ES-I3 (cell line): ENCODE measurements around the gene VSTM4.

Experiments
- H3K36me3 ChIP-seq: 2 replicates; pipeline ENCODE4 v1.6.1; 2013; ENCODE audit warnings: mild to moderate bottlenecking, low read length, control low read depth, moderate library complexity; ENCODE audit not compliant: insufficient read depth
- H3K4me1 ChIP-seq: 2 replicates; pipeline ENCODE4 v1.6.1; 2013; ENCODE audit warnings: mild to moderate bottlenecking, control low read depth, low read length; ENCODE audit not compliant: insufficient read depth
- H3K9ac ChIP-seq: 2 replicates; pipeline ENCODE4 v1.6.1; 2013; ENCODE audit warnings: low read depth, mild to moderate bottlenecking, low read length, moderate library complexity
- H3K9me3 ChIP-seq: 2 replicates; pipeline ENCODE4 v1.6.1; 2013; ENCODE audit warnings: mild to moderate bottlenecking, low read length, moderate library complexity; ENCODE audit not compliant: control insufficient read depth, insufficient read depth

VSTM4 gene

DNA sequence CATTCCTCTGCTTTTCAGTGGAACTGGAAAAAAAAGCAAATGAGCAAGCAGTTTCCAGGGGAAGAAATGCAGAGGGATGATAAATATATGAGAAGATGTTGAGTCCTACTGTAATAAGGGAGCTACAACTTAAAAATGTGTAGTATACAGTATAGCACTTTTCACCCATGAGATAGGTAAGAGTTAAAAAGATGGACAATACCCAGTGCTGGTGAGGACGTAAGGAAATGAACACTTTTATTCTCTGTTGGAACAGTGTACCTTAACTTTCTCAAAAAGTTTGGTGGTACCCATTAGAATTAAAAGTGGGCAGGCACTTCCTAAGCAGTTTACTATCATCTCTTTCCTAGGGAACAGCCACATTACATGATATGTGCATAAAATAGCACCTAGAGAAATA, 21.2 kb upstream of the VSTM4 start:
- Histone ChIP-seq H3K9ac (no peak overlapping the region), H3K36me3 (no peaks in the 10 kb centered on the region), H3K4me1 (no peaks in the 10 kb centered on the region), H3K9me3 (no peaks in the 10 kb centered on the region)

GRCh38 chr10:49135575-49136313, 20.4 kb upstream of the VSTM4 start:
- Histone ChIP-seq H3K9me3 (no peaks in the 10 kb centered on the region), H3K9ac (no peak overlapping the region), H3K36me3 (no peaks in the 10 kb centered on the region), H3K4me1 (no peaks in the 10 kb centered on the region)

DNA sequence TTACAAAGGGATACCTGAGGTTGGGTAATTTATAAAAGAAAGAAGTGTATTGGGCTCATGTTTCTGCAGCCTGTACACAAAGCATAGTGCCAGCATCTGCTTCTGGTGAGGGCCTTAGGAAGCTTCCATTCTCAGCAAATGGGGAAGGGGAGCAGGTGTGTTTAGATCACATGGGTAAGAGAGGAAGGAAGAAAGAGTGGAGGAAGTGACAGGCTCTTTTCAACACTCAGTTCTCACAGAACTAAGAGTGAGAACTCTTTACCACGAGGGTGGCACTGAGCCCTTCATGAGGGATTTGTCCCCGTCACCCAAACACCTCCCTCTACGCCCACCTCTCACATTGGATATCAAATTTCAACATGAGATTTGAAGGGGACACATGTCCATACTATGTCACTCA, 19.0 kb upstream of the VSTM4 start:
- no peaks in the 10 kb centered on the region for H3K36me3 ChIP-seq
- H3K9ac ChIP-seq: no peak overlapping the region
- H3K4me1 ChIP-seq: no peaks in the 10 kb centered on the region
- H3K9me3 ChIP-seq: no peaks in the 10 kb centered on the region

GRCh38 chr10:49133706-49134248, 18.5 kb upstream of the VSTM4 start, which contains the start of gene FAM170B:
Gene FAM170B (minus strand): TSS chr10:49134021. CDS start chr10:49133918, 103 bp downstream.
- H3K9me3 ChIP-seq: no peaks in the 10 kb centered on the region
- H3K4me1 ChIP-seq: no peaks in the 10 kb centered on the region
- no peaks in the 10 kb centered on the region for H3K36me3 ChIP-seq
- H3K9ac ChIP-seq: no peak within 1 kb of the TSS

GRCh38 chr10:49132362-49132737, 17.0 kb upstream of the VSTM4 start:
- Histone ChIP-seq H3K9me3 (no peaks in the 10 kb centered on the region), H3K9ac (no peak overlapping the region), H3K36me3 (no peaks in the 10 kb centered on the region), H3K4me1 (no peaks in the 10 kb centered on the region)

DNA sequence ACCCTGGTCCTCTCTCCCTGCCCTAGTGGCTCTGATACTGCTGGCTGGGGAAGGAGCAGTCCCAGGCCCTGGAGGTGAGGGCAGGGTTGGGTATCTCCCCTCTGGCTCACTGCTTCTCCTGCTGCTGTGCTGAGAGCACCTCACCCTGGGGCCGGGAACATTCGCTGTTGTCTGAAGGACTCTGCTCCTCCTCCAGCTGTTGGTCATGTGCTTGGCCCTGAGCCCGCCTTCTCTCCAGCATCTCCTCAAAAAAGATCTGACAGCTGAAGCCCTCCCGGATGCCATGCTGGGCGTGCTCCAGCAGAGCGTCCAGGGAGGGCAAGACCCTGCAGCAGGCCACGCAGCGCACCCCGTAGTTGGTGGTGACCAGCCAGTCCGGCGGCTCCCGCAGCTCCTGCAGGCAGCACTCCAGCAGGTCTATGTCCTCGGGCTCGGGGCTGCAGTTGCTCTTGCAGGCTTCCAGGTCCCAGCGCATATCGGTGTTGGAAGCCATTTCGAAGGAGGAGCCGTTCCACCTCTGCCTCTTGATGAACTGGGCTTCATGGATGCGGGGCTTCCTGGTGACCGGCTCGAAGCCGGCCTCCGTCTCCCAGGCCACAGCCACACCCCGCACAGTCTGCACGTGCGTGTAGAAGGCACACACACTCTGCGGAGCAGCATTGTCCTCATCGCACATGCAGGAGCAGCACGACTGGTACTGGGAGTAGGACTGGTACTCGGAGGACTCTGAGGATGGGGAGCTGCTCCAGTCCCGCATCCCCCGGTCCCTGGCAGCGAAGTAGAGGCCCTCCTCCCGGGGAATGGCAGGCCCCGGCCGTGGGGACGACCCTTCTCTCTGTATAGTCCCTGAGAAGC, 16.4 kb upstream of the VSTM4 start:
- H3K4me1 ChIP-seq: no peaks in the 10 kb centered on the region
- no peaks in the 10 kb centered on the region for H3K36me3 ChIP-seq
- no peak overlapping the region for H3K9ac ChIP-seq
- no peaks in the 10 kb centered on the region for H3K9me3 ChIP-seq

DNA sequence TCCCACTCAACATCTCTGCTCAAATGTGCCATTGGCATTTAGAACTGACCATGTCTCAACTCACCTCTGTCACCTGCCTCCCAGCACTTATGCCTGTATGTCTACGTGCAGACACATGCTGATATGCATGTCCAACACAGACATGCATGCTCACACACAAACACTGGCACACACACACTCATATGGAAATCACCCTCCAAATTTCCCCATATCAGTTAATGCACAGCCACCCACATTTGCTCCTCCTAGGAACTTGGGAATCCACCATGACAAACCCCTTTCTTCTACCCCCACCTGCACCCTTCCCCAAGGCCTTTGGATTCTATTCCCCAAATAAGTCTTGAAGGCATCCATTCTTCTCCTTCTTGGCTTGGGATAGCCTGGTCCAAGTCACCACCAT, 14.1 kb upstream of the VSTM4 start:
- Histone ChIP-seq H3K9me3 (no peaks in the 10 kb centered on the region), H3K4me1 (no peaks in the 10 kb centered on the region), H3K9ac (no peak overlapping the region), H3K36me3 (no peaks in the 10 kb centered on the region)

DNA sequence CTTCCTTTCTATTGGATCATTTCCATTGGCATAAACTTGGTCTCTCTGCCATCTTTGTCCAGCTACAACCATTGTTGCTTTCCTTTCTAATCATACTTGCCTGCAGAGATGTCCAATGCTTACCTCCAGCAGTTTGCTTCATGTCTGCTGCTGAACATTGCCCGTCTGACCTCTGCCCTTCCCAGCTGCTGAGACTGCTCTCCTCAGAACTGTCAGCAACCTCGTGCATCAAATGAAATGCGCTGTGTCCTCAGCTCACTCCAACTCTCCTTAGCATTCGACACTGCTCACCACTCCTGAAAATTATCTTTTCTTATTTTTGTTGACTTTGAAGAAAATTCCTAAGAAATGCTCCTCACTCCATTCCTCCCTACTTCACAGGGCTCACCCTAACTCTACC, 13.5 kb upstream of the VSTM4 start:
- H3K36me3 ChIP-seq: no peaks in the 10 kb centered on the region
- no peaks in the 10 kb centered on the region for H3K4me1 ChIP-seq
- H3K9ac ChIP-seq: no peak overlapping the region
- H3K9me3 ChIP-seq: no peaks in the 10 kb centered on the region

GRCh38 chr10:49123981-49124950, 8.9 kb upstream of the VSTM4 start:
- Histone ChIP-seq H3K9me3 (no peaks in the 10 kb centered on the region), H3K9ac (no peak overlapping the region), H3K4me1 (peaks cover 5% of the 10 kb centered on the region), H3K36me3 (no peaks in the 10 kb centered on the region)

DNA sequence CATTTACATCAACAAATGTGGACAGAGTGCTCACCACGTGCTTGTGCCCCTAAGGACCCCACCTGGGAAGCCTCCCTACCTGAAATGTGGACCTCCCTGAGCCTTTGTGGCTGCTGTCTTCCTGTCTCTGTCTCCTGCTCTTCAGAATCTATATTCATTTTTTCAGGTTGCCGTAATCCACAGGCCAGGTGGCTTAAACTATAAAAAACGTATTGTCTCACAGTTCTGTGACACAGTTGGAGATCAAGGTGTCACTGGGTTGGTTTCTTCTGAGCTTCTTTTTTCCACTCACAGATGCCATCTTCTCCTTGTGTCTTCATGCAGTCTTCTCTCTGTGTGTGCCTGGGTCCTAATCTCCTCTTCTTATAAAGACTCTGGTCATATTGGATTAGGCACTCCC, 5.6 kb upstream of the VSTM4 start:
- Histone ChIP-seq H3K9me3 (no peaks in the 10 kb centered on the region), H3K9ac (no peak overlapping the region), H3K36me3 (no peaks in the 10 kb centered on the region), H3K4me1 (peaks cover 8% of the 10 kb centered on the region)

GRCh38 chr10:49119746-49120145, 4.4 kb upstream of the VSTM4 start:
- Histone ChIP-seq H3K4me1 (peaks cover 8% of the 10 kb centered on the region), H3K9ac (no peak overlapping the region), H3K36me3 (no peaks in the 10 kb centered on the region), H3K9me3 (no peaks in the 10 kb centered on the region)

GRCh38 chr10:49118430-49119074, 3.2 kb upstream of the VSTM4 start:
- Histone ChIP-seq H3K4me1 (peaks cover 8% of the 10 kb centered on the region), H3K9ac (no peak overlapping the region), H3K9me3 (no peaks in the 10 kb centered on the region), H3K36me3 (no peaks in the 10 kb centered on the region)

GRCh38 chr10:49117376-49118070, 2.2 kb upstream of the VSTM4 start:
- Histone ChIP-seq H3K9ac (no peak overlapping the region), H3K9me3 (no peaks in the 10 kb centered on the region), H3K36me3 (no peaks in the 10 kb centered on the region), H3K4me1 (peaks cover 8% of the 10 kb centered on the region)
